LNCaP clone FGC (cell line): ENCODE data around the gene SPN.

Source experiments
- DNase-seq: peaks from one replicate; pipeline ENCODE4 v3.0.0-alpha.2; 2011; ENCODE audit warnings: low read depth
- H3K4me3 ChIP-seq: 2 replicates; pipeline ENCODE4 v1.5.1; 2011; ENCODE audit warnings: mild to moderate bottlenecking, low read depth, low read length, control low read depth
- CTCF ChIP-seq: IDR thresholded peaks from 2 replicates; pipeline ENCODE4 v1.5.1; 2012; ENCODE audit warnings: mild to moderate bottlenecking; ENCODE audit not compliant: control insufficient read depth, insufficient read depth; ENCODE audit errors: extremely low read depth

Gene SPN

GRCh38 chr16:29641561-29641960 lies 21.5 kb upstream of the SPN start:
- DNase-seq, result no peak
- no peak overlapping the region for H3K4me3 ChIP-seq
- TF ChIP-seq CTCF, result peak; percentile 14; the same call in 1 of the 2 replicates

DNA sequence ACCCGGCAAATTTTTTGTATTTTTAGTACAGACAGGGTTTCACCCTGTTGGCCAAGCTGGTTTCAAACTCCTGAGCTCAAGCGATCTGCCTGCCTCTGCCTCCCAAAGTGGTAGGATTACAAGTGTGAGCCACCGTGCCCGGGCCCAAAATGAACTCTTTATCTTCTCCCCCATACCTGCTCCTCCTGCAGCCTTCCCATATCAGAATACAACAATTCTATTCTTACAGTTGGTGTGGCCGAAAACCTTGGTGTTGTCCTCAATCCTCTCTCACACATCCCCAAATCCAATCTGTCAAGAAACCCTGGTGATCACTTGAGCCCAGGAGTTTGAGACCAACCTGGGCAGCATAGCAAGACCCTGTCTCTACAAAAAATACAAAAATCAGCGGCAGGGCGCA lies 19.5 kb upstream of the SPN start:
- H3K4me3 ChIP-seq, result no peak overlapping the region
- DNase-seq, result no peak
- no peak for TF ChIP-seq CTCF

- no peak for DNase-seq
- TF ChIP-seq CTCF, result no peak
- H3K4me3 ChIP-seq, result no peak overlapping the region
These were observed 18.6 kb upstream of the SPN start for GRCh38 chr16:29644338-29644857.

- DNase-seq, result no peak
- TF ChIP-seq CTCF, result no peak
- no peak overlapping the region for H3K4me3 ChIP-seq
These were observed 17.9 kb upstream of the SPN start for GRCh38 chr16:29644973-29645693.

GRCh38 chr16:29645694-29646187 lies 17.3 kb upstream of the SPN start:
- DNase-seq, result no peak
- H3K4me3 ChIP-seq, result no peak overlapping the region
- no peak for TF ChIP-seq CTCF

GRCh38 chr16:29646947-29647346 lies 16.1 kb upstream of the SPN start:
- no peak for TF ChIP-seq CTCF
- no peak overlapping the region for H3K4me3 ChIP-seq
- no peak for DNase-seq
